HG03565 (cell line): Measurements from ENCODE around the gene EDDM3A.
"Not testable (repeated sequence)": the region's sequence is repeated elsewhere in the genome, so short reads cannot be mapped to it uniquely, and the experiment has no call there.

Source experiments
- ATAC-seq: cut with Tn5 transposase; IDR thresholded peaks from one replicate; pipeline ENCODE4 v1.9.1; 2021; ENCODE audit warnings: mild to moderate bottlenecking, moderate library complexity; ENCODE audit not compliant: unreplicated experiment

EDDM3A gene

GRCh38 chr14:20732979-20733635 is 12.6 kb upstream of the EDDM3A start:
- no peak for ATAC-seq

DNA sequence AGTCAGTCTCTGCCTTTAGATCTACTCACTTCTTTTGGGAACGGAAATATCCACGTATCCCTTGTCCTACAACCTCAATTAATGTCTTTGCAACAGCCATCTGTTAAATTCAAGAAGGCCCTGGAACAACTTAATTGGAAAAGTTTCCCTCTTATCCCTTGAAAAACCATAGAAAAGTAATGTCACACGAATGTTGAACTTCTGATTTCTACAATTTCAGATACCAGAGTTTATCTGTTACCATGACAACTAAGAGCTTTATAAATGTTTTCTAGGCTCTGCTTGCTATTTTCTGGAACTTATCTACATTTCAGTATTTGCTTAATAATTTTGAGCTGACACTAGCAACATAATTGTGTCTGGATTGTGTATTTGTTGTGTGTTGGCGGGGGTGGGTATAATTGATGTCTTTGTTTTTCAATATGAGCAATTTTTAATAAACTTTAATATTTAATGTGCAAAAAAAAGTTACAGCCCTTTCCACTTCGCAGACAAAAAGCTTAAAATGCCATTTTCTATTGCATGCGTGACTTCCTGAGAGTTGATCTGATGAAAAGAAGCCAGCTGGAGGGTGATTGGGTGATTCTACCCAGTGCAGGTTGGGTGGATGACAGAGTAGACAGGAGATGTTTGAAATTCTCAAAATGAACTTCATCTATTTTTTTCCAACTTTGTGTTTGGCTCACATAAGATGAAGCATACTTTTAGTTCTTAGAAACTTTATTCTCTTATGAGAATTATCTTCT is 11.8 kb upstream of the EDDM3A start:
- ATAC-seq: no peak

- no peak for ATAC-seq
These were observed 11.3 kb upstream of the EDDM3A start for GRCh38 chr14:20734430-20734806.

GRCh38 chr14:20738292-20738691 is 7.4 kb upstream of the EDDM3A start:
- ATAC-seq: not testable (repeated sequence)

DNA sequence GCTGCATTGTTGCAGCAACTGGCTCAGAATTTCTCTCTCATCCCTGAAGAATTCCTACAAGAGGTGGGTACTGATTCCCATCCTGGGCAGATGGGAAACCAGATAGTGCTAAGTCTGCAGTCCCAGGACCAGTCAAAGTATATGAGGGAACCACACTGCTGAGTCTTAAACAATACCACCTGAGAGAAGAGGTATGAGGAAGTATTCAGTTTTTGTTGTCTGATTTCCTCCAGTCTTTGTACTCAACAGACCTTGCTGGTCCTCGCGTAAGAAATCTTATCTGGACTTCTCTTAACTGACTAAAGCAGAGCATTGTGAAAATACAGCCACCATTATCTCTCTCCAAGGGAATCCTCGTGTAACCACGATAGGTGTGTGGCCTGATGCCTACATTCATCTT is 3.6 kb upstream of the EDDM3A start:
- no peak for ATAC-seq

- no peak for ATAC-seq
These were observed 2.1 kb upstream of the EDDM3A start for GRCh38 chr14:20743556-20743955.

DNA sequence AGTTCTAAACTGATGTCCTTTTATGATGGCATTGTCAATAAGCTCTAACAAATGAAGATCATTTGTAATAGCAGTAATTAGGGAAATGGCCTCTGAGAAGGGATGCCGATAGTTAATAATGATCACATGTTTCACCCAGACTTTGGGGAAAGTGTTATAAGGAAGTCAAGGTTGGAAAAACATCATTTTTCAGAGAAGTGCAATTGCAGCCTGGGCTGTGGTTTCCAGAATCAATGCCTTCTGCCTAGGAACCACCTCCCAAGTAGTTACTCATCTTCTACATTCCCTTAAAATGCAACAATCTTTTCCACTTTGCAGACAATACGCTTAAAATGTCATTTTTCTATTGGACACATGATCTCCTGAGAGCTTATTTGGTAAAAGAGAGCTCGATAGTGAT is 879 bp downstream of the EDDM3A start:
- ATAC-seq: no peak

DNA sequence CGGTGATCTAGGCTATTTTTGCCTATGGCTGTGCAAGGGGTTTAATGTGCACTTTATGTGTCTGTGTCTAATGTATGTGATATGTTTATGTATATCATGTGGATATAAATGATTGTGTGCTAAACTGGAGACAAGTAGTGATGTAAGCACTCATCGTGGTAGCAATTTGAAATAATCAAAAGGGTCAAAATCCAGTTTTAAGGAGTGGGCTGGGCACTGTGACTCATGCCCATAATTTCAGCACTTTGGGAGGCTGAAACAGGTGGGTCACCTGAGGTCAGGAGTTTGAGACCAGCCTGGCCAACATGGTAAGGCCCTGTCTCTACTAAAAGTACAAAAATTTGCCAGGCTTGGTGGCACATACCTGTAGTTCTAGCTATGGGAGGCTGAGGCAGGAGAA is 2.8 kb downstream of the EDDM3A start:
- ATAC-seq: no peak

- no peak for ATAC-seq
These were observed 4.5 kb downstream of the EDDM3A start for GRCh38 chr14:20750194-20750593.

GRCh38 chr14:20751963-20752562 is 6.4 kb downstream of the EDDM3A start:
- no peak for ATAC-seq

GRCh38 chr14:20754308-20754707 is 8.6 kb downstream of the EDDM3A start:
- ATAC-seq: no peak

GRCh38 chr14:20755037-20755436 is 9.3 kb downstream of the EDDM3A start:
- ATAC-seq: no peak

DNA sequence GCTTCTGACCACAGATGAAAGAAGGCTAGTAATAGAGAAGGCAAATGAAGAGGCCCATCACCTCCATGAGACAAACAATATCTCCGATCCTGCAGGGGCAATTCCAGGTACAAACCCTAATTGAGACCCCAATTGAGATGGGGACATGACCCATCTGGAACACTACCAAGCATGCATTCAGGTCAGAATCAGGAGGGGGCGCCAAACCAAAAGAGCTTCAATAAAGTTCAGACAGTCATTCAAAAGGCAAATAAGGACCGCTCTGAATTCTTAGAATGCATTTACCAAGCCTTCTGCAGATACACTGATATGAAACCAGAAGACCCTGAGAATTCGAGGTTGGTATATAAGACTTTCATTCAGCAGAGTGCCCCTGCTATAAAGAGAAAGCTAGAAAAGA is 12.3 kb downstream of the EDDM3A start:
- no peak for ATAC-seq

GRCh38 chr14:20759465-20759864 is 13.8 kb downstream of the EDDM3A start:
- ATAC-seq: not testable (repeated sequence)

GRCh38 chr14:20760950-20761349 is 15.3 kb downstream of the EDDM3A start:
- ATAC-seq: no peak

DNA sequence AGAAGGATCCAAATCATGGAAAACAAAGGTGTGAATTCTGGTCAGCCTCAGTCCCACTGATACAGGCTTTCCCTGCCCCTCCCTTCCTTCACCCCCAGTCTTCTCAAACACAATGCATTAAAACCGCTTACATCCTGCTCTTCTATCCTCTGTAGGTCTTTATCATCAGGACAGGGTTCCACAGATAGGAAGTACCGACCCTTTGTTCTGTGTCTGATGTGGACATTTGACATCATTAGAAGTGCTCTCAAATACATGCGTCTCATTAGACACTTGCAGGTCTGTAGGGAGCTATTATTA is 22.9 kb downstream of the EDDM3A start:
- ATAC-seq: no peak

DNA sequence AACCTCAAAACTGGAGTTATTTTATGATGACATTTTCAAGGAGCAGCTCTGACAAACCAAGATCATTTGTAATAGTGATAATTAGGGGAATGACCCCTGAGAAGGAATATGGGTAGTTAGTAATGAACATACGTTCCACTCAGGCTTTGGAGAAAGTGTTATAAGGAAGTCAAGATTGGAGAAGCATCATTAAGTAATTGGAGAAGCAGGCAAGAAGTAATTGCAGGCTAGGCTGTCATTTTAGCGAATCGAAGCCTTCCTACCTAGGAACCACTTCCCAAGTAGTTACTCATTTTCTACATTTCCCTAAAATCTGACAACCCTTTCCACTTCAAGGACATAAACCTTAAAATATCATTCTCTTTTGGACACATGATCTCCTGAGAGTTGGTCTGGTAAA is 23.7 kb downstream of the EDDM3A start:
- no peak for ATAC-seq

DNA sequence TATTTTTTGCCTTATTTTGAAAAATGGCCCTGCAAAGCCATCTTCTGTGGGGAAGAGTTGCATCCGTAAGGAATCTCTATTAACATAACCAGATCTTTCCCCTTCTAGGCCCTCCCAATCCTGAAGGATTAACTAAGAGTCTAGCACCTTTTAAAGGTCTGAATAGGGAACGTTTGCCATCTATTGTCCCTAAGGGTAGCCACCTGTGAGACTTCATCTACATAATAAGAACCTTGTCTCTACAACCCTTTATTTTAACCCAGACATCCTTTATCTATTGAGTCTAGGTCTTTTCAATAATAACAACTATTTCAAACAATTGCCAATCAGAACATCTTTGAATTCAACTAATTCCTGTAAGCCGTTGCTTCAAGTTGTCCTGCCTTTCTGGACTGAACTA is 27.0 kb downstream of the EDDM3A start:
- no peak for ATAC-seq

DNA sequence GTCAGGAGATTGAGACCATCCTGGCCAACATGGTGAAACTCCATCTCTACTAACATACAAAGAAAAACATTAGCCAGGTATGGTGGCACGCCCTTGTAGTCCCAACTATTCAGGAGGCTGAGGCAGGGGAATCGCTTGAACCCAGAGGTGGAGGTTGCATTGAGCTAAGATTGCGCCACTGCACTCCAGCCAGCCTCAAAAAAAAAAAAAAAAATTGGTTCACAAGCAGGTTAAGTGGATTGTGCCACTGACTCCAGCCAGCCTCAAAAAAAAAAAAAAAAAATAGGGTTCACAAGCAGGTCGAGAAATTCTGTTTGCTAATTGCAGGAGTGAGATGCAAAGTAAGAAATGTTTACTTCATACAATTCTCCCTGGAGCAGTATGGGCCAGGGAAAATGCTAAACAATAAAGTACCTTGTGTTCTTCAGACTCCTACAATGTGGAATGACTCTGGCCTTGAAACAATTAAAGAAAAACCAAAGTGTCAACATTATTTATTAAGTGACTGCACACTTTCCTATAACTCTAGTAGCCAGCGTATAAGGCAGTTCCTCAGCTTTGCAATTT is 28.7 kb downstream of the EDDM3A start:
- no peak for ATAC-seq

DNA sequence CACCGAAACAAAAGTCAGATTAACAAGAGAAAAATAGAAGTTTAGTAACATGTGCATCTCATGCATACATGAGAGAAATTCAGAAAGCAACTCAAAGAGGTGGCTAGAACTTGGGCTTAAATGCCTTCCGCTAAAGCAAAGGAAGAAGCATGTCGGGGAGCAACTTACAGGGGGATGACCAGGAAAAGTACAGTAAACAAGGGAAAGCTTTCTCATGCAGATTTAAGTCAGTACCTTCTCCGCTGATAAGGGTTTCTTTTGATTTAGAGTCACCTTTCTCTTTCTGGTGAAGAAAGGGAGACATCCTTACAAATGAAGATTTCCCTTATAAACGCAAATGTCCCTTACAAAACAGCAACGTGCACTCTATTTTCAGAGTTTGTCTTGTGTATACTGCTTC is 29.4 kb downstream of the EDDM3A start:
- ATAC-seq: no peak

GRCh38 chr14:20775901-20776300 is 30.2 kb downstream of the EDDM3A start:
- ATAC-seq: no peak

- no peak for ATAC-seq
These were observed 36.1 kb downstream of the EDDM3A start for GRCh38 chr14:20781803-20782202.
